IPS DF 19.7 (cell line): ENCODE measurements around the gene ZBTB8B.
"Not testable (repeated sequence)": the region's sequence is repeated elsewhere in the genome, so short reads cannot be mapped to it uniquely, and the experiment has no call there.

Experiments
- DNase-seq: peaks from one replicate; pipeline ENCODE4 v3.0.0-alpha.2; 2013; ENCODE audit warnings: low read depth, low spot score

The ZBTB8B gene

GRCh38 chr1:32464716-32465577 lies at the start of gene ZBTB8B:
Gene ZBTB8B, plus strand, starts transcription at chr1:32465072. Its CDS starts 5,553 bp downstream, at chr1:32470625.
- peak; percentile 96 for DNase-seq

DNA sequence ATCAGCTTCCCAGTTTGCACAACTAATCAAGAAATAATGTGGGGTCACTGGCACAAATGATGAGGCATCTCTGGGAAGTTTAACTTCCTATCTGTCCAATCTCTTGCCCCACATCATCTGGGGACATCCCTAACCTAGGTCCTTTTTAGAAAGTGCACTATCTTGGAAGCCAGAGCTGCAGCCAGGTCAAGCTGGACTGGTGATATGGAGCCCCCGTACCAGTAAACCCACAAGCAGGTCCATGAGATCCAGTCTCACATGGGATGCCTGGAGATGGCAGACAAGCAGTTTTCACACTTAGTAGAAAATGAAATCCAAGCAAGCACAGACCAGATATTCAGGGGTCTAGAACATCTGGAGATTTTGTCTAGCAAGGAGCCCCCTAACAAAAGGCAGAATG lies 43.1 kb upstream of the ZBTB8B start:
- no peak for DNase-seq

DNA sequence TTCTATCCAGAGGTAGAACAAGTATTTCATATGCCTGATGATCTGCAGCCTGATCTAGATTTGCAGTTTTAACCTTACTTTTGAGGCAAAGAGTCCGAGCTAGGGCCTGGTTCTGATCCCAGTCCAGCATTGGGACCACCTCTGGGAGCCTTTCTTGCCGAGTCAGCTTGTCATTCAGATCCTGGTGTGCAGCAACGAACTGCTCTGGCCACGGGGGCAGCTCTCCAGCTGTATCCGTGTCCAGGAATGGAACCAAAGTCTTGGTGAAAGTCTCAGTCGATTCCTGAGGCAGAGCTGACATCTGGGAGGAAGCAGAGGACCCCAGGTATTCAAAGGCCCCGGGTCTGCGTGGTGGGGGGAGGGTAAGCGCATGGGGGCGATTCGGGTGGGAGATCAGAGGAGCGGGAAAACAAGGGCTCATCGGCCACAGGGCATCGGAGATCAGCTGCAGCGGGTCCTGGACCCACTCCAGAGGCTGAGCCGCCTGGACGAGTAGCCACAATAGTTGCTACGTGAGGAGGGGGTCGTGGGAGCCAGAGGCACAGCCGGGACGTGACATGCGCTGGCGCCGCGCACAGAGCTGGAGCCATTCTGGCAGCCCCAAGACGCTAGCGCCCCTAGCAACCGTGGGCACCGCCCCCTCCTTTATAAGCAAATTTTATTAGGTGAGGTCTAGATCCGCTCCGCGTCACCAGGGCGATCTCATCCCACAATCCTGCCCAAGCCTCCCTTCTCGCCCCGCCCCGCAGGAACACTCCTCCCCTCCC lies 38.2 kb upstream of the ZBTB8B start:
- no peak for DNase-seq

GRCh38 chr1:32427264-32427963 lies 37.5 kb upstream of the ZBTB8B start:
- no peak for DNase-seq

- DNase-seq = no peak
These were observed 33.0 kb upstream of the ZBTB8B start for GRCh38 chr1:32431736-32432400.

GRCh38 chr1:32438136-32438535 lies 26.7 kb upstream of the ZBTB8B start:
- peak; percentile 85 for DNase-seq

- DNase-seq = not testable (repeated sequence)
These were observed 26.1 kb upstream of the ZBTB8B start for GRCh38 chr1:32438777-32439176.

GRCh38 chr1:32441467-32441866 lies 23.4 kb upstream of the ZBTB8B start:
- not testable (repeated sequence) for DNase-seq

- DNase-seq = peak; percentile 87
These were observed 17.2 kb upstream of the ZBTB8B start for GRCh38 chr1:32447469-32448185.

DNA sequence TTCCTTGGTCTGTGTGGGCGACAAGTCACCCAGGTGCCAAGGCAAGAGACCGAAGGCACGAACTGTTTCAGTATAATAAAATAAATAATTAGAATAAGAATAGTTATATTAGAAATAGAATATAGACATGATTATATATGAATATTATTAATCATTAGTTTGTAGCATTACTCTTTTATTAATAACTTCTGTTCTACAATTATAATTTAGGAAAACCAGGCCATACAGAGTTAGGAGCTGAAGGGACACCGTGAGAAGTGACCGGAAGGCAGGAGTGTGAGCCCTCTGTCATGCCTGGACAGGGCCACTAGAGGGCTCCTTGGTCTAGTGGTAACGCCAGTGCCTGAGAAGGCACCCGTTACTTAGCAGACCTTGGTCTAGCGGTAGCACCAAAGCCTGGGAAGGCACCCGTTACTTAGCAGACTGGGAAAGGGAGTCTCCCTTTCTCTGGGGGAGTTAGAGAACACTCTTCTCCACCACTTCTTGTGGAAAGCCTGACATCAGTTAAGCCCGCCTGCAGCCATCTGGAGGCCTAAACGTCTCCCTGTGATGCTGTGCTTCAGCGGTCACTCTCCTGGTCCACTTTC lies 16.6 kb upstream of the ZBTB8B start:
- not testable (repeated sequence) for DNase-seq

DNA sequence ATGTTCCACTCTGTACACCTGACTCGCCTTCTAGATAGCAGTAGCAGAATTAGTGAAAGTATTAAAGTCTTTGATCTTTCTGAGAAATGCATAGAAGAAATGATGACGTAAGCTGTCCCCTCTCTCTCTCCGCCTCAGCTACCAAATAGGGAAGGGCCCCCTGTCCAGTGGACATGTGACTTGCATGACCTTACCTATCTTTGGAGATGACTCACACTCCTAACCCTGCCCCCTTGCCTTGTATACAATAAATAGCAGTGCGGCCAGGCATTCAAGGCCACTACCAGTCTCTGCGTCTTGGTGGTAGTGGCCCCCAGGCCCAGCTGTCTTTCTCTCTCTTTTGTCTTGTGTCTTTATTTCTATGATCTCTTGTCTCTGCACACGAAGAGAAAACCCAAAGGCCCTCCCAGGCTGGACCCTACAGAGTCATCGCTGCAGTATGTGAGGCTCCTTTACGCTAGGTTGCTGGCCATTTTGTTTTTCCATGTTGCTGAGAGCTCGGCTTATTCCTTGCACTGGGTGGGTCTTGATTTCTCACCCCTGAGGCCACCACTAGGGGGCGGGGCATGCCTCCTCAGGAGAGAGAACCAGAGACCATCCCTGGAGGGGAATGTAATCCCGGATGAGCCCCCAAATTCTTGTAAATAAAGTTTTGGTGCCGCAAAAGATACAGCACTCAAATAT lies 16.0 kb upstream of the ZBTB8B start:
- DNase-seq = no peak

DNA sequence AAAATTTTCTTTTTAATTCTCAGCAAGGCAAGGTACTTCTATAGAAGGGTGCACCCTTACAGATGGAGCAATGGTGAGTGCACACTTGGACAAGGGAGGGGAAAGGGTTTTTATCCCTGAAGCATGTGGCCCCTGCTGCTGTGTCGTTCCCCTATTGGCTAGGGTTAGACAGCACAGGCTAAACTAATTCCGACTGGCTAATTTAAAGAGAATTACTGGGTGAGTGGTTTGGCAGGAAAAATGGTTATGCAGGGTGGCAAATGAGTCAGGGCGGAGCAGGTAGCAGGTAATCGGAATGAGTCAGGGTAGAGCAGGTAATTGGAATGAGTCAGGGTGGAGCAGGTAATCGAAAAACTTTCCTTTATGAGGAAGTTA lies 15.4 kb upstream of the ZBTB8B start:
- DNase-seq = not testable (repeated sequence)

- DNase-seq = no peak
These were observed 10.1 kb upstream of the ZBTB8B start for GRCh38 chr1:32454726-32455125.

DNA sequence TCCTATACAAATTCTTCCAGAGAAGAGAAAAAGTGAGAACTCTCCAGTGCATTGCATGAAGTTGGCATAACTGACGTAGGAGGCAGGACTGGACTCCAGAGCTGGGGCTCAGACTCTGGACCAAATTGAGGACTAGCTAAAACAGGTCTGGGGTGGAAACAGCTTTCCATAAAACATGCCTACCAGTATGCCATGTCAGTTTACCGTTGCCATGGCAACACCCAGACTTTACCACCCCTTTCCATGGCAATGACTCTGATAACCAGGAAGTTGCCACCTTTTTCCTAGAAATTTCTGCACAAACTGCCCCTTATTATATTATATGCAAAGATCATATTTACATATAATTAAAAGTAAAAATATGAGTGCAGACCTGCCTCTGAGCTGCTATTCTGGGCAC lies 8.9 kb upstream of the ZBTB8B start:
- no peak for DNase-seq

GRCh38 chr1:32458798-32459197 lies 6.1 kb upstream of the ZBTB8B start:
- not testable (repeated sequence) for DNase-seq

GRCh38 chr1:32462977-32463376 lies 1.9 kb upstream of the ZBTB8B start:
- DNase-seq = not testable (repeated sequence)

DNA sequence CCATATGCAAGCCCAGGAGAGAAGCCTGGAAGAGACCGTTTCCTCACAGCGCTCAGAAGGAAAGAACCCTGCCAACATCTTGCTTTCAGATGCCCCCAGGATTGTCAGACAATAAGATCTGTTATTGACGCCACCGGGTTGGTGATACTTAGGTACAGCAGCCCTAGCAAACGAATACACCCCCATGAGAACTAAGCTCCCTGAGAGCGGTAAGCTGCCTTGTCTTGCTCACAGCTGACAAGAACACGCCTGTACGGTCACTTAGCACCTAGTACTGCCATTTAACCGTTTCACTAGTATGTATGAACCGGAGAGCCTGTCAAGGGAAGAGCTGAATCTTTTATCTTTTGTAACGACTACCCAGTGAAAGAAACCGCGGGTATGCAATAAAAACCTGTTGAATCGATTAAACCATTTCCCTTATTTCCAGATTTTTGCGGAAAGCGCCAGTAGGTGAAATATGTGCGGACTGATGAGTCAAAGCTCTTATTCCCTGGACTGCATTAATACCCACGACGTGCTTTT lies 619 bp upstream of the ZBTB8B start:
- no peak for DNase-seq

DNA sequence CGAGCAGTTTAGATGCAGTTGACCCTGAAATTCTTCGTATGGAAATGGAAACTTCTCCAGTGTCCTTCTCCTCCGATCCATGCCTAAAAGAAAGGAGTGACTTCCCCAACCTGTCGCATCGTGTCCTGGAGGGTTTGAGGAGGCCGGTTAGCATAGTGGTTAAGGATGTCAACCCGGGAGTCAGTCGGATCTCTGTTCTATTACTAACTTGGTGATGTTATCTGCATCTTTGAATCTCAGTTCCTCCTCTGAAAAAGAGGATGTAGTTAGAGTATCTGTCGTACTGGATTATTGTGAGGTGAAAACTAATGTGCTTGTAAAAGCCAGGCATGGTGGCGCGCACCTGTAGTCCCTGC lies 684 bp downstream of the ZBTB8B start:
- no peak for DNase-seq

DNA sequence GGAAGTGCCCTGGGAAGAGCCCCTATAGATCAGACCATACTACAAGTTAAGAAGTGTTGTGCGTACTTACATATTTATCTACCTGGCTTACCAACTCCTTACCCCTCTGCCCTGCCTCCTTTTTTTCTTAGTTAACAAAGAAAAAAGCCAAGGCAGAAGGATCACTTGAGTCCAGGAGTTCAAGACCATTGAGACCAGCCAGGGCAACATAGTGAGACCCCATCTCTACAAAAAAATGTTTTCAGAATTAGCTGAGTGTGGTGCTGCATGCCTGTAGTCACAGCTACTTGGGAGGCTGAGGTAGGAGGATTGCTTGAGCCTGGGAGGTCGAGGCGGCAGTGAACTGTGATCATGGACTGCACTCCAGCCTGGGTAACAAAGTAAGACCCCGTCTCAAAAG lies 1.9 kb downstream of the ZBTB8B start:
- no peak for DNase-seq

DNA sequence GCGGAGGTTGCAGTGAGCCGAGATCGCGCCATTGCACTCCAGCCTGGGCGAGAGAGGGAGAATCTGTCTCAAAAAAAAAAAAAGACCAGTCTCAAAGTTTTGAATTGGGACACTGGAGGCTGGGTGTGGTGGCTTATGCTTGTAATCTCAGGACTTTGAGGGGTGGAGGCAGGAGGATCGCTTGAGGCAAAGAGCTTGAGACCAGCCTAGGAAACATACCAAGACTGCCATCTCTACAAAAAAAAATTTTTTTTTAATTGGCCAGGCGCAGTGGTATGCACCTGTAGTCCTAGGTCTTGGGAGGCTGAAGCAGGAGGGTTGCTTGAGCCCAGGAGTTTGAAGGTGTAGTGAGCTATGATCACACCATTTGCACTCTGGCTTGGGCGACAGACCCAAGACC lies 3.9 kb downstream of the ZBTB8B start:
- no peak for DNase-seq
